Measurements from ENCODE around the gene SDCBP2. TPM values are rescaled to one million over a fixed set of nuclear protein-coding genes. Genes with fewer than 3 reads are reported as not detected.
A peak's percentile ranks its signal among the peaks of the same experiment; 100 is the strongest.

The SDCBP2 gene
- total and polyA plus RNA-seq, 2 experiments from 2014 or later = 3.2 to 5.3 TPM

- no peaks in the 10 kb centered on the region for H3K27me3 ChIP-seq (ENCODE audit: insufficient read depth)
- no peaks in the 10 kb centered on the region for H3K9me2 ChIP-seq (ENCODE audit: insufficient read depth)
- no peak overlapping the region for H3K4me2 ChIP-seq
- no peaks in the 10 kb centered on the region for H3F3A ChIP-seq (replicated peaks; ENCODE audit: low read depth)
- Mint-ChIP-seq H3K36me3 (ENCODE audit: low read depth) (peaks cover 12% of the 10 kb centered on the region), H3K27me3 (ENCODE audit: insufficient read depth, low read depth, poor library complexity) (peaks cover 2% of the 10 kb centered on the region), H3K4me3 (no peak overlapping the region), H3K27ac (0 out of 2 replicates have a peak overlapping the region, but pooled peaks have one; percentile 8), H3K9me3 (no peaks in the 10 kb centered on the region), H3K4me1 (peaks cover 8% of the 10 kb centered on the region; the same call in 2 of the 3 replicates)
- peaks cover 7% of the 10 kb centered on the region for H3K4me1 ChIP-seq (ENCODE audit: insufficient read depth)
- DNase-seq (ENCODE audit: low spot score) (no peak), ATAC-seq (no peak)
- no peak overlapping the region for H2AFZ ChIP-seq
- H3K79me2 ChIP-seq (replicated peaks; ENCODE audit: insufficient read depth) = peaks cover 41% of the 10 kb centered on the region
- no peak overlapping the region for H3K27ac ChIP-seq (ENCODE audit: low read depth)
- no peak for TF ChIP-seq ZNF331 (CRISPR knock-in tag; IDR thresholded peaks at IDR 0.05; ENCODE audit: low read depth)
- TF ChIP-seq ZNF462 (CRISPR knock-in tag; IDR thresholded peaks at IDR 0.05) = no peak
- no peak for TF ChIP-seq NANOG (IDR thresholded peaks at IDR 0.05; ENCODE audit: borderline replicate concordance)
- no peak for TF ChIP-seq ETS1 (IDR thresholded peaks at IDR 0.05)
- TF ChIP-seq CTCF (conservative IDR thresholded peaks at IDR 0.05; ENCODE audit: low read depth in 2 of 2) = no peak
- no peak for TF ChIP-seq STAT1 (IDR thresholded peaks at IDR 0.05; ENCODE audit: unreplicated experiment)
- TF ChIP-seq ZNF114 (CRISPR knock-in tag; IDR thresholded peaks at IDR 0.05) = no peak
- no peak for TF ChIP-seq JUNB (IDR thresholded peaks at IDR 0.05; ENCODE audit: unreplicated experiment)
- no peaks in the 10 kb centered on the region for H3K36me3 ChIP-seq (ENCODE audit: insufficient read depth)
- H4K20me1 ChIP-seq (replicated peaks; ENCODE audit: insufficient read depth) = peaks cover 16% of the 10 kb centered on the region; the same call in 1 of the 2 replicates
- no peak overlapping the region for H3K4me3 ChIP-seq
Measured at GRCh38 chr20:1327827-1328679, 886 bp downstream of the SDCBP2 start.

Data from GM23338 (cell line).